ENCODE data around the gene HNRNPUL1.

DNA sequence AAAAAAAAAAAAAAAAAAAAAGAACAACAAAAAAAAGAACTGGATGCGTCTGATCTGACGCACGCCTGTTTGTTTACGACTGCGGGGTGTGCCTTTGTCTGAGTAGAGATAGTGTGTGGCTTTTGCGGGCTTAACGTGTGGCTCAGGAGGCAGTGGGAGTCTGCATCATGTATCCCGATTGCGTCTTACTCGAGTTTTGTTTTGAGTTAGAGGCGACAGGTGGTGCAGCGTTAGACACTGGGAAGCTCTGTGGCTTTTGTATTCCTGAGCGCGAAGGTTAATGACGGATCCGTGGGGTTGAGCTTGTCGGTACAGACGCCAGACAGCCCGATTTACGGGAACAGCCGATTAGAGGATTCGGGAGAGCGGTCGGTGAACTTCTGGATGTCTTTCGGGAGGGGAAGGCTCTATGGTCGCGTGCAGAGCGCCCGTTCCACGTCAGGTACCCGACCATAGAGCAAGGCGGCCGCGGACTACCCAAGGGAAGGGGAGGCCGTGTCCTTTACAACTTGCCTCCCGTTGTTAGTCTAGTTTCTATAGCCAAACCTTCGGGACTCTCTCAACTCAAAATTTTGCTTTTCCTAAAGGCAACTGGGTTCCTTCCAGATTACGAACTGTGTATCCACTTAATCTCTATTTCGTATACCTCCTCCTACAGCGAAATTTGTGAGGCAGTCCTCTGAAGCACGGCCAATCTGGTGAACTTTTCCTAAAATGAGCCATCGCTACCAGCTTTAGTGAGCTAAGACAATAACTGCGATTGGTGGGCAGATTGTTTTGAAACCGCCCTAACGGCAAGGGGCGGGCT lies 926 bp upstream of the HNRNPUL1 start:
- no peak for TF ChIP-seq EZH2 (optimal IDR thresholded peaks at IDR 0.05; ENCODE audit: low read depth, low read length)
- TF ChIP-seq, protein P1, sequence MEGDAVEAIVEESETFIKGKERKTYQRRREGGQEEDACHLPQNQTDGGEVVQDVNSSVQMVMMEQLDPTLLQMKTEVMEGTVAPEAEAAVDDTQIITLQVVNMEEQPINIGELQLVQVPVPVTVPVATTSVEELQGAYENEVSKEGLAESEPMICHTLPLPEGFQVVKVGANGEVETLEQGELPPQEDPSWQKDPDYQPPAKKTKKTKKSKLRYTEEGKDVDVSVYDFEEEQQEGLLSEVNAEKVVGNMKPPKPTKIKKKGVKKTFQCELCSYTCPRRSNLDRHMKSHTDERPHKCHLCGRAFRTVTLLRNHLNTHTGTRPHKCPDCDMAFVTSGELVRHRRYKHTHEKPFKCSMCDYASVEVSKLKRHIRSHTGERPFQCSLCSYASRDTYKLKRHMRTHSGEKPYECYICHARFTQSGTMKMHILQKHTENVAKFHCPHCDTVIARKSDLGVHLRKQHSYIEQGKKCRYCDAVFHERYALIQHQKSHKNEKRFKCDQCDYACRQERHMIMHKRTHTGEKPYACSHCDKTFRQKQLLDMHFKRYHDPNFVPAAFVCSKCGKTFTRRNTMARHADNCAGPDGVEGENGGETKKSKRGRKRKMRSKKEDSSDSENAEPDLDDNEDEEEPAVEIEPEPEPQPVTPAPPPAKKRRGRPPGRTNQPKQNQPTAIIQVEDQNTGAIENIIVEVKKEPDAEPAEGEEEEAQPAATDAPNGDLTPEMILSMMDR (IDR thresholded peaks at IDR 0.05; ENCODE audit: low read length): no peak
- no peak for TF ChIP-seq EZH2phosphoT487 (IDR thresholded peaks at IDR 0.05; ENCODE audit: low read length)

Measured in MM.1S (cell line).